Kidney (tissue), 14 donors: ENCODE data around the gene CCDC57. TPM values are rescaled to one million over a fixed set of nuclear protein-coding genes. Genes with fewer than 3 reads are reported as not detected.

Source experiments
- DNase-seq, 5 donors: peaks; one replicate each; pipeline ENCODE4 v3.0.0-alpha.2; 2013 to 2020
- FAIRE-seq: peaks from 2 replicates; lab custom pipeline; 2012; peaks lifted over from hg19 to GRCh38; lab: Jason Lieb, UNC
- H3K27ac ChIP-seq, 2 donors: one replicate each; pipeline ENCODE4 v1.7.0; 2013; ENCODE audit warnings: low read depth in 2 of 2, low read length in 2 of 2, inconsistent platforms in 1 of 2
- H3K27me3 ChIP-seq: one replicate; pipeline ENCODE4 v1.7.1; 2013; ENCODE audit warnings: low read length, inconsistent platforms; ENCODE audit not compliant: control insufficient read depth, insufficient read depth
- H3K36me3 ChIP-seq, 3 donors: one replicate each; pipeline versions ENCODE4 v1.7.0 to v1.7.1; 2013; ENCODE audit warnings: low read length in 3 of 3, control low read depth in 1 of 3, inconsistent platforms in 1 of 3; ENCODE audit not compliant: insufficient read depth in 3 of 3, control insufficient read depth in 2 of 3
- H3K4me1 ChIP-seq, 3 donors: one replicate each; pipeline versions ENCODE4 v1.7.0 to v1.7.1; 2013; ENCODE audit warnings: low read length in 3 of 3, inconsistent platforms in 1 of 3, low read depth in 1 of 3; ENCODE audit not compliant: control insufficient read depth in 2 of 3, insufficient read depth in 2 of 3
- H3K4me3 ChIP-seq, 3 donors: one replicate each; pipeline versions ENCODE4 v1.7.0 to v1.8.1; 2013; ENCODE audit warnings: low read length in 3 of 3, control low read depth in 1 of 3, inconsistent platforms in 1 of 3
- H3K9ac ChIP-seq, 3 donors: one replicate each; pipeline versions ENCODE4 v1.7.0 to v1.7.1; 2013; ENCODE audit warnings: low read length in 3 of 3, control low read depth in 1 of 3, inconsistent platforms in 1 of 3
- H3K9me3 ChIP-seq, 3 donors: one replicate each; pipeline versions ENCODE4 v1.7.0 to v1.7.1; 2013; ENCODE audit warnings: low read length in 3 of 3, control low read depth in 1 of 3, inconsistent platforms in 1 of 3; ENCODE audit not compliant: control insufficient read depth in 2 of 3, insufficient read depth in 1 of 3
- CTCF ChIP-seq: IDR thresholded peaks from 3 replicates; pipeline ENCODE4 v1.5.1; 2012; ENCODE audit warnings: mild to moderate bottlenecking, moderate library complexity, borderline replicate concordance; ENCODE audit not compliant: insufficient read depth; ENCODE audit errors: extremely low read depth
- intact Hi-C: fragments of 100-400 bp; cut with DNase I; formaldehyde crosslinking; loops from one replicate; pipeline ENCODE4 v1.11.1; 2022
- polyA plus RNA-seq: library from polyadenylated mRNA; stranded (reverse); fragments of 350-450 nt; fragmentation: Illumina TruSeq; extraction: RNeasy Lipid Tissue Mini Kit (QIAGEN cat#74804); gene quantifications from one replicate; pipeline ENCODE4 v1.2.3, GENCODE V29; 2014; ENCODE audit warnings: low read depth, low replicate concordance; ENCODE audit not compliant: insufficient read depth
- total RNA-seq: library from RNA; stranded (reverse); fragmentation: NEBNext Ultra II Directional; extraction: Animal tissue kit (Norgen Biotek cat#: 25700); gene quantifications from one replicate; pipeline ENCODE4 v1.2.1, GENCODE V29; 2021
- donor health status: control.
- donor health status: control.
- donor health status: control.
- donor health status: control.
- donor health status: control.
- donor health status: DM: yes; HTN: yes; CAD: no.
- donor health status: Normal renal cell carcinoma (clear cell type).

The CCDC57 gene
- total and polyA plus RNA-seq, 2 donors from 2014 or later = 46.7 to 79.4 TPM

- H3K36me3 ChIP-seq = peaks cover 0 to 8% (median 2%) of the 10 kb centered on the region in 3 donors
- intact Hi-C loops = no loop called here
- H3K27ac ChIP-seq = no peak overlapping the region
- no peak overlapping the region for H3K4me3 ChIP-seq
- DNase-seq (no peak), FAIRE-seq (no peak)
- no peaks in the 10 kb centered on the region for H3K27me3 ChIP-seq
- no peak for TF ChIP-seq CTCF
- H3K9ac ChIP-seq = no peak overlapping the region
- no peaks in the 10 kb centered on the region for H3K4me1 ChIP-seq
- H3K9me3 ChIP-seq = no peaks in the 10 kb centered on the region
Measured at GRCh38 chr17:82079001-82079677, 133.5 kb downstream of the CCDC57 start.

GRCh38 chr17:82078433-82078832 is 134.2 kb downstream of the CCDC57 start:
- H3K36me3 ChIP-seq = peaks cover 0 to 8% (median 2%) of the 10 kb centered on the region in 3 donors

GRCh38 chr17:82077617-82078358 is 134.9 kb downstream of the CCDC57 start:
- FAIRE-seq = no peak
- Histone ChIP-seq H3K27me3 (no peaks in the 10 kb centered on the region), H3K27ac (no peak overlapping the region), H3K4me1 (no peaks in the 10 kb centered on the region), H3K9ac (no peak overlapping the region), H3K36me3 (peaks cover 0 to 2% (median 2%) of the 10 kb centered on the region in 3 donors), H3K4me3 (no peak overlapping the region), H3K9me3 (no peaks in the 10 kb centered on the region)
- no peak for DNase-seq
- TF ChIP-seq CTCF = no peak
- intact Hi-C loops = no loop called here

More at GRCh38 chr17:82078433-82078832, 134.2 kb downstream of the CCDC57 start:
- no peak overlapping the region for H3K27ac ChIP-seq
- no peak overlapping the region for H3K4me3 ChIP-seq
- no peaks in the 10 kb centered on the region for H3K4me1 ChIP-seq
- H3K9ac ChIP-seq = no peak overlapping the region
- no peaks in the 10 kb centered on the region for H3K9me3 ChIP-seq
- DNase-seq = no peak
- intact Hi-C loops = no loop called here
- no peak for TF ChIP-seq CTCF
- FAIRE-seq = no peak
- H3K27me3 ChIP-seq = no peaks in the 10 kb centered on the region
